OCI-LY1 (cell line): ENCODE results near the gene SEMA4C.

Experiments
- H2AFZ ChIP-seq: fragments of 200-600 bp; sonication (generic), shearing (Covaris generic); 2 replicates; pipeline ENCODE4 v1.6.0; 2014; ENCODE audit warnings: antibody characterized with exemption, mild to moderate bottlenecking, low read length
- H3F3A ChIP-seq: fragments of 200-600 bp; sonication (generic), shearing (Covaris generic); 2 replicates; pipeline ENCODE4 v1.6.0; 2014; ENCODE audit warnings: mild to moderate bottlenecking, antibody characterized with exemption, low read length, moderate library complexity; ENCODE audit not compliant: insufficient read depth
- H3K27ac ChIP-seq: fragments of 200-600 bp; sonication (generic); 2 replicates; pipeline ENCODE4 v1.5.1; 2014; ENCODE audit warnings: low read length, mixed run types, mild to moderate bottlenecking, low read depth; ENCODE audit not compliant: poor library complexity, severe bottlenecking
- H3K27me3 ChIP-seq: fragments of 200-600 bp; sonication (generic); 2 replicates; pipeline ENCODE4 v1.6.0; 2014; ENCODE audit warnings: antibody characterized with exemption, mild to moderate bottlenecking, low read length, moderate library complexity; ENCODE audit not compliant: insufficient read depth
- H3K36me3 ChIP-seq: fragments of 200-600 bp; sonication (generic); 2 replicates; pipeline ENCODE4 v1.6.1; 2014; ENCODE audit warnings: mild to moderate bottlenecking, antibody characterized with exemption, low read length, moderate library complexity, mixed read lengths; ENCODE audit not compliant: insufficient read depth
- H3K4me1 ChIP-seq: fragments of 200-600 bp; sonication (generic); 2 replicates; pipeline ENCODE4 v1.5.1; 2014; ENCODE audit warnings: mild to moderate bottlenecking, low read length, moderate library complexity; ENCODE audit not compliant: insufficient read depth, severe bottlenecking
- H3K4me2 ChIP-seq: fragments of 200-600 bp; sonication (generic), shearing (Covaris generic); 2 replicates; pipeline ENCODE4 v1.6.1; 2014; ENCODE audit warnings: low read length
- H3K4me3 ChIP-seq: fragments of 200-600 bp; sonication (generic); 2 replicates; pipeline ENCODE4 v1.5.1; 2014; ENCODE audit warnings: low read length, low read depth, mild to moderate bottlenecking, mixed read lengths; ENCODE audit not compliant: poor library complexity, severe bottlenecking
- H3K79me2 ChIP-seq: fragments of 200-600 bp; shearing (Covaris generic); 2 replicates; pipeline ENCODE4 v1.6.1; 2016; ENCODE audit warnings: mixed run types, low read length, mixed read lengths; ENCODE audit not compliant: insufficient read depth
- H3K9ac ChIP-seq: fragments of 200-600 bp; sonication (generic), shearing (Covaris generic); 2 replicates; pipeline ENCODE4 v1.6.1; 2014; ENCODE audit warnings: mild to moderate bottlenecking, low read length, mixed read lengths
- H3K9me2 ChIP-seq: fragments of 200-600 bp; sonication (generic), shearing (Covaris generic); 2 replicates; pipeline ENCODE4 v1.6.1; 2014; ENCODE audit warnings: low read depth, mild to moderate bottlenecking, low read length, mixed read lengths
- H3K9me3 ChIP-seq: fragments of 200-600 bp; shearing (Covaris generic); 2 replicates; pipeline ENCODE4 v1.6.1; 2014; ENCODE audit warnings: low read length, mixed read lengths
- H4K20me1 ChIP-seq: fragments of 200-600 bp; sonication (generic), shearing (Covaris generic); 2 replicates; pipeline ENCODE4 v1.6.0; 2016; ENCODE audit warnings: mild to moderate bottlenecking, low read length; ENCODE audit not compliant: insufficient read depth
- EZH2 ChIP-seq: fragments of 200-600 bp; sonication (generic), shearing (Covaris generic); IDR thresholded peaks from 2 replicates; pipeline ENCODE4 v1.8.0; 2017; ENCODE audit warnings: borderline replicate concordance, mixed run types, mild to moderate bottlenecking, antibody characterized with exemption, low read length, moderate library complexity, mixed read lengths
- TF ChIP-seq, protein P1 (sequence below): fragments of 200-600 bp; sonication (generic), shearing (Covaris generic); IDR thresholded peaks from 2 replicates; pipeline ENCODE4 v1.5.1; 2017; ENCODE audit warnings: mild to moderate bottlenecking, antibody characterized with exemption, low read length, moderate library complexity, mixed read lengths

Gene SEMA4C

GRCh38 chr2:96884299-96885094 is 14.6 kb upstream of the SEMA4C start:
- H3F3A ChIP-seq, result no peaks in the 10 kb centered on the region
- no peak overlapping the region for H3K4me2 ChIP-seq
- H3K79me2 ChIP-seq, result no peaks in the 10 kb centered on the region
- H3K4me1 ChIP-seq, result no peaks in the 10 kb centered on the region
- H3K9me2 ChIP-seq, result no peaks in the 10 kb centered on the region
- H3K9ac ChIP-seq, result no peak overlapping the region
- H3K9me3 ChIP-seq, result no peaks in the 10 kb centered on the region
- no peaks in the 10 kb centered on the region for H3K27me3 ChIP-seq
- no peak for TF ChIP-seq EZH2
- TF ChIP-seq, protein P1, sequence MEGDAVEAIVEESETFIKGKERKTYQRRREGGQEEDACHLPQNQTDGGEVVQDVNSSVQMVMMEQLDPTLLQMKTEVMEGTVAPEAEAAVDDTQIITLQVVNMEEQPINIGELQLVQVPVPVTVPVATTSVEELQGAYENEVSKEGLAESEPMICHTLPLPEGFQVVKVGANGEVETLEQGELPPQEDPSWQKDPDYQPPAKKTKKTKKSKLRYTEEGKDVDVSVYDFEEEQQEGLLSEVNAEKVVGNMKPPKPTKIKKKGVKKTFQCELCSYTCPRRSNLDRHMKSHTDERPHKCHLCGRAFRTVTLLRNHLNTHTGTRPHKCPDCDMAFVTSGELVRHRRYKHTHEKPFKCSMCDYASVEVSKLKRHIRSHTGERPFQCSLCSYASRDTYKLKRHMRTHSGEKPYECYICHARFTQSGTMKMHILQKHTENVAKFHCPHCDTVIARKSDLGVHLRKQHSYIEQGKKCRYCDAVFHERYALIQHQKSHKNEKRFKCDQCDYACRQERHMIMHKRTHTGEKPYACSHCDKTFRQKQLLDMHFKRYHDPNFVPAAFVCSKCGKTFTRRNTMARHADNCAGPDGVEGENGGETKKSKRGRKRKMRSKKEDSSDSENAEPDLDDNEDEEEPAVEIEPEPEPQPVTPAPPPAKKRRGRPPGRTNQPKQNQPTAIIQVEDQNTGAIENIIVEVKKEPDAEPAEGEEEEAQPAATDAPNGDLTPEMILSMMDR, result no peak
- no peaks in the 10 kb centered on the region for H4K20me1 ChIP-seq
- H3K36me3 ChIP-seq, result no peaks in the 10 kb centered on the region
- H3K4me3 ChIP-seq, result no peak overlapping the region
- no peak overlapping the region for H3K27ac ChIP-seq
- no peak overlapping the region for H2AFZ ChIP-seq

DNA sequence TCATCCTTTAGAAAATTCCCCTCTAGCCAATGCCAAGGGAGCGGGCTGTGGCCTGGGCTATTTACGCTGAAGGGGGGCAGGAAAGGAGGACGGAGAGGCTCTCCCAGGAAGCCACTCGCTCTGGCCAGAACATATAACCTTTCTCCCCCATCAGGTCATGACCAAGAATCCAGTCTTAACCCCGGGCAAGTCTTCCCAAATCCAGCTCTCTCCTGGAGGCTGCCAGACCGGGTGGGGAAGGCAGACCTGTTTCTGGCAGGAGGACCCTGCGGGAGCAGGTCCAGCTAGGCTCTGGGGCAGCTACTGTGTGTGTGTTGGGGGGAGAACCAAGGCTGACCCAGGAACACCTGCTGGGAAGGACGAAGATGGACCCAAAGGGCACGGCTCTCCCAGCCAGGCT is 13.4 kb upstream of the SEMA4C start:
- no peak overlapping the region for H3K27ac ChIP-seq
- no peaks in the 10 kb centered on the region for H3K36me3 ChIP-seq
- H3K9me2 ChIP-seq, result no peaks in the 10 kb centered on the region
- H3K79me2 ChIP-seq, result no peaks in the 10 kb centered on the region
- no peak overlapping the region for H3K4me3 ChIP-seq
- peaks cover 6% of the 10 kb centered on the region for H3K27me3 ChIP-seq
- no peak overlapping the region for H3K4me2 ChIP-seq
- no peaks in the 10 kb centered on the region for H3K4me1 ChIP-seq
- no peaks in the 10 kb centered on the region for H3F3A ChIP-seq
- no peak for TF ChIP-seq EZH2
- TF ChIP-seq, protein P1, result no peak
- no peak overlapping the region for H2AFZ ChIP-seq
- no peak overlapping the region for H3K9ac ChIP-seq
- no peaks in the 10 kb centered on the region for H3K9me3 ChIP-seq
- H4K20me1 ChIP-seq, result no peaks in the 10 kb centered on the region

- no peak overlapping the region for H3K9ac ChIP-seq
- no peaks in the 10 kb centered on the region for H4K20me1 ChIP-seq
- H3K9me3 ChIP-seq, result no peaks in the 10 kb centered on the region
- no peak overlapping the region for H3K4me2 ChIP-seq
- H3K4me1 ChIP-seq, result no peaks in the 10 kb centered on the region
- H2AFZ ChIP-seq, result no peak overlapping the region
- no peaks in the 10 kb centered on the region for H3K79me2 ChIP-seq
- TF ChIP-seq EZH2, result no peak
- TF ChIP-seq, protein P1, result no peak
- H3K4me3 ChIP-seq, result no peak overlapping the region
- H3K27me3 ChIP-seq, result peaks cover 9% of the 10 kb centered on the region
- no peak overlapping the region for H3K27ac ChIP-seq
- no peaks in the 10 kb centered on the region for H3F3A ChIP-seq
- no peaks in the 10 kb centered on the region for H3K9me2 ChIP-seq
- H3K36me3 ChIP-seq, result no peaks in the 10 kb centered on the region
Observed at GRCh38 chr2:96882906-96883305, 13.0 kb upstream of the SEMA4C start.
